Measurements from ENCODE around the gene SOSTDC1. TPM values are rescaled to one million over a fixed set of nuclear protein-coding genes. Genes with fewer than 3 reads are reported as not detected.

SOSTDC1 gene
- total RNA-seq, 1 donor from 2014 or later = not detected

- H3K36me3 ChIP-seq (ENCODE audit: control insufficient read depth, insufficient read depth, low read length) = no peaks in the 10 kb centered on the region
- DNase-seq (ENCODE audit: low read depth) (no peak), FAIRE-seq (no peak)
- H3K4me3 ChIP-seq (ENCODE audit: low read depth, low read length) = no peak overlapping the region
- H3K27me3 ChIP-seq (ENCODE audit: control insufficient read depth, insufficient read depth, low read length) = no peaks in the 10 kb centered on the region
- no peak for TF ChIP-seq CTCF (IDR thresholded peaks at IDR 0.05; ENCODE audit: insufficient read depth, low read length, severe bottlenecking)
These were observed 29.0 kb upstream of the SOSTDC1 start for GRCh38 chr7:16494551-16494950.

- Histone ChIP-seq H3K4me3 (ENCODE audit: low read depth, low read length) (no peak overlapping the region), H3K36me3 (ENCODE audit: control insufficient read depth, insufficient read depth, low read length) (no peaks in the 10 kb centered on the region), H3K27me3 (ENCODE audit: control insufficient read depth, insufficient read depth, low read length) (no peaks in the 10 kb centered on the region)
- no peak for TF ChIP-seq CTCF (IDR thresholded peaks at IDR 0.05; ENCODE audit: insufficient read depth, low read length, severe bottlenecking)
- FAIRE-seq = no peak
- DNase-seq (ENCODE audit: low read depth) = no peak
These were observed 27.7 kb upstream of the SOSTDC1 start for GRCh38 chr7:16493266-16493665.

GRCh38 chr7:16492513-16493062 lies 27.1 kb upstream of the SOSTDC1 start:
- H3K4me3 ChIP-seq (ENCODE audit: low read depth, low read length) = no peak overlapping the region
- H3K36me3 ChIP-seq (ENCODE audit: control insufficient read depth, insufficient read depth, low read length) = no peaks in the 10 kb centered on the region
- FAIRE-seq = no peak
- peak; percentile 54 for DNase-seq (ENCODE audit: low read depth)
- no peaks in the 10 kb centered on the region for H3K27me3 ChIP-seq (ENCODE audit: control insufficient read depth, insufficient read depth, low read length)
- no peak for TF ChIP-seq CTCF (IDR thresholded peaks at IDR 0.05; ENCODE audit: insufficient read depth, low read length, severe bottlenecking)

- Histone ChIP-seq H3K4me3 (ENCODE audit: low read depth, low read length) (no peak overlapping the region), H3K36me3 (ENCODE audit: control insufficient read depth, insufficient read depth, low read length) (no peaks in the 10 kb centered on the region), H3K27me3 (ENCODE audit: control insufficient read depth, insufficient read depth, low read length) (no peaks in the 10 kb centered on the region)
- FAIRE-seq (no peak), DNase-seq (ENCODE audit: low read depth) (peak; percentile 17)
- TF ChIP-seq CTCF (IDR thresholded peaks at IDR 0.05; ENCODE audit: insufficient read depth, low read length, severe bottlenecking) = no peak
These were observed 25.6 kb upstream of the SOSTDC1 start for GRCh38 chr7:16491148-16491547.

- Histone ChIP-seq H3K4me3 (ENCODE audit: low read depth, low read length) (no peak overlapping the region), H3K27me3 (ENCODE audit: control insufficient read depth, insufficient read depth, low read length) (no peaks in the 10 kb centered on the region), H3K36me3 (ENCODE audit: control insufficient read depth, insufficient read depth, low read length) (no peaks in the 10 kb centered on the region)
- FAIRE-seq (no peak), DNase-seq (ENCODE audit: low read depth) (peak; percentile 95)
- no peak for TF ChIP-seq CTCF (IDR thresholded peaks at IDR 0.05; ENCODE audit: insufficient read depth, low read length, severe bottlenecking)
These were observed 19.1 kb upstream of the SOSTDC1 start for GRCh38 chr7:16484453-16485158.
